Measurements from ENCODE around the gene DNMT3A. TPM values are rescaled to one million over a fixed set of nuclear protein-coding genes. Genes with fewer than 3 reads are reported as not detected.

DNMT3A gene
- total RNA-seq, 4 donors from 2014 or later, result 5.9 to 14.1 (median 8.0) TPM

DNA sequence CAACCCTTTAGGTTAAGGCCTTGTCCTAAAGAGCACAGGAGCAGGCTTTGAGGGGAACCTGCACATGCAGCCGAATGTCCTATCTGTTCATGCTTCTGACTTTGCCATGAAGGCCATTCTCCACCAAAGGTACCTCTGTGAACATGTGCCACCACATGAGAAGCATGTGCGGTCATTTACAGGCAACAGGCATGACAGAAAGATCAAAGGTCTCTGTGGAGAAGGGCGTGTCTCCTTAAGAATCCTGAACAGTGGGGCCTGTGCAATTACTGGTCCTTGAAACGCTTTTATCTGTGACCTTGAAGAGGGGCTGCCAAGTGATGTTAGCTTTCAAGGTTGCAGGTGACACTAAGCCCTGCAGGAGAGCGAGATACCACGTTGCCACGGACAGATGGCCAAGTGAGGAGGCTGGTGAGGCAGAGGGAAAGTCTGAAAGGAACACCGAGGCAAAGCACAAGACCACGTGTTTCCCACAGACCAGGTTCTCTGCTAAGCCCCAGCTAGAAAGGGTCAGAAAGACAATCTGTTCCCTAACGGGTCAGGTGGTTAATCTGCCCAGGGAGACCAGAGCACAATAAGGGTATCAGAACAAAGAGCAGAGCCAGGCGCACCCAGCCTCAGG lies 153.9 kb downstream of the DNMT3A start:
- Histone ChIP-seq H3K9me3 (no peaks in the 10 kb centered on the region), H3K4me3 (no peak overlapping the region), H3K27me3 (no peaks in the 10 kb centered on the region), H3K27ac (no peak overlapping the region), H3K36me3 (no peaks in the 10 kb centered on the region), H3K4me1 (no peaks in the 10 kb centered on the region)
- ATAC-seq, result no peak
- TF ChIP-seq, protein P1, sequence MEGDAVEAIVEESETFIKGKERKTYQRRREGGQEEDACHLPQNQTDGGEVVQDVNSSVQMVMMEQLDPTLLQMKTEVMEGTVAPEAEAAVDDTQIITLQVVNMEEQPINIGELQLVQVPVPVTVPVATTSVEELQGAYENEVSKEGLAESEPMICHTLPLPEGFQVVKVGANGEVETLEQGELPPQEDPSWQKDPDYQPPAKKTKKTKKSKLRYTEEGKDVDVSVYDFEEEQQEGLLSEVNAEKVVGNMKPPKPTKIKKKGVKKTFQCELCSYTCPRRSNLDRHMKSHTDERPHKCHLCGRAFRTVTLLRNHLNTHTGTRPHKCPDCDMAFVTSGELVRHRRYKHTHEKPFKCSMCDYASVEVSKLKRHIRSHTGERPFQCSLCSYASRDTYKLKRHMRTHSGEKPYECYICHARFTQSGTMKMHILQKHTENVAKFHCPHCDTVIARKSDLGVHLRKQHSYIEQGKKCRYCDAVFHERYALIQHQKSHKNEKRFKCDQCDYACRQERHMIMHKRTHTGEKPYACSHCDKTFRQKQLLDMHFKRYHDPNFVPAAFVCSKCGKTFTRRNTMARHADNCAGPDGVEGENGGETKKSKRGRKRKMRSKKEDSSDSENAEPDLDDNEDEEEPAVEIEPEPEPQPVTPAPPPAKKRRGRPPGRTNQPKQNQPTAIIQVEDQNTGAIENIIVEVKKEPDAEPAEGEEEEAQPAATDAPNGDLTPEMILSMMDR (IDR thresholded peaks at IDR 0.05 in 4 of 5, conservative IDR thresholded peaks at IDR 0.05 in 1 of 5), result no peak
- no peak for TF ChIP-seq POLR2A (IDR thresholded peaks at IDR 0.05)
- intact Hi-C loops (cut with DNase I; ENCODE audit: low total_unique reads), result no loop called here
- in situ Hi-C loops (cut with MboI; ENCODE audit: low sequenced_read_pairs in 4 of 4), result no loop called here
- DNase-seq, result no peak

DNA sequence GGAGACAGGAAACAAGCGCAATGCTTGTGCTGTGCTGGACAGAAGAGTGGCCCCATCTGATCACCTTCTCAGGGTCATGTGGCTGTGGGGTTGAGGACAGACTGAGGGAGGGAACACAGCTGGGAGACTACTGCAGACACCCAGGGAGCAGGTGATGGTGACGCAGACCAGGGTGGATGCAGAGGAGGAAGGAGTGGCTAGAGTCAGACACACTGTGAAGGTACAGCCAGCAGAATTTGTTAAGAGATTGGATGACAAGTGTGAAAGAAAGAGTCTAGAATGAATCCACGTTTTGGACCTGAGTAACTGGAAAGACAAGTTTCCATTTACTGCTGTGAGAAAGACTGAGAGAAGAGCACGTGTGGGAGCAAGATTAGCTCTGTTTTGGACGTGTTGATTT lies 157.5 kb downstream of the DNMT3A start:
- DNase-seq, result no peak
- Histone ChIP-seq H3K27me3 (peaks cover 0 to 2% (median 0%) of the 10 kb centered on the region in 3 donors), H3K9me3 (no peaks in the 10 kb centered on the region), H3K4me1 (no peaks in the 10 kb centered on the region), H3K4me3 (no peak overlapping the region), H3K36me3 (no peaks in the 10 kb centered on the region), H3K27ac (no peak overlapping the region)
- TF ChIP-seq POLR2A (IDR thresholded peaks at IDR 0.05), result no peak
- TF ChIP-seq, protein P1 (IDR thresholded peaks at IDR 0.05 in 4 of 5, conservative IDR thresholded peaks at IDR 0.05 in 1 of 5), result no peak
- no peak for ATAC-seq
- in situ Hi-C loops (cut with MboI; ENCODE audit: low sequenced_read_pairs in 4 of 4), result no loop called here
- intact Hi-C loops (cut with DNase I; ENCODE audit: low total_unique reads), result no loop called here

DNA sequence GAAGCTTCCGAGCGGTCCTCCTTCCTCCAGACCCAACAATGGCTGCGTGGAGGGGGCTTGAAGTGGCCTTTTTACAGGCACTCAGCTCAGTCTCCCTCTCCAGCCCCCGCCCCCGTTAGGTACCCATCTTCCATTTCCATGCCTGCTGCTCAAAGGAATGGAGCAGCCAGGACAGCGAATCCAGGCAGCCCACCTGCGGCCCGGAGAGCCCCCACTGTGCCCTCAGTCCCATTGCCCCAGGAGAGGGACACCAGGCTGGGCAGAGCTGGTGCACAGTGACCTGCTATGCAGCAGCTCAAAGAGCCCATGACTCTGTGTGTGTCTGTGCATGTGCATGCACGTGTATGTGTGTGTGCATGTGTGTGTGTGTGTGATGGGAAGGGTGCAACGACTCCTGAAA lies 162.7 kb downstream of the DNMT3A start:
- Histone ChIP-seq H3K36me3 (no peaks in the 10 kb centered on the region), H3K27ac (no peak overlapping the region), H3K27me3 (peaks cover 0 to 9% (median 3%) of the 10 kb centered on the region in 3 donors), H3K9me3 (no peaks in the 10 kb centered on the region), H3K4me1 (no peaks in the 10 kb centered on the region), H3K4me3 (no peak overlapping the region)
- ATAC-seq (no peak), DNase-seq (no peak)
- in situ Hi-C loops (cut with MboI; ENCODE audit: low sequenced_read_pairs in 4 of 4), result no loop called here
- intact Hi-C loops (cut with DNase I; ENCODE audit: low total_unique reads), result no loop called here
- TF ChIP-seq, protein P1 (IDR thresholded peaks at IDR 0.05 in 4 of 5, conservative IDR thresholded peaks at IDR 0.05 in 1 of 5), result no peak

MicroRNAs encoded within 50 kb of the gene (microRNA counts, 767-probe panel; counts per million panel counts)
- 356 to 448 counts per million in 2 donors for microRNA hsa-miR-1301

Small RNA genes lying within 50 kb of the gene (microRNA-seq; reads per million reads assigned to microRNA genes)
- gene MIR1301 (ENCODE audit: borderline replicate concordance in 2 of 2), result 163 to 189 reads per million in 2 donors

Other genes with a start within 250 kb of the DNMT3A start
- 10 to 100 TPM in 1 of 4 donors, 1 to 10 TPM in 3; 1.6 to 32.9 (median 5.2) TPM for gene POMC, start 173.3 kb downstream of the DNMT3A start, total RNA-seq